ENCODE measurements around the gene TCF7L2.

The TCF7L2 gene

GRCh38 chr10:113025487-113025886 lies 75.4 kb downstream of the TCF7L2 start:
- DNase-seq = no peak

- DNase-seq = no peak
Observed at GRCh38 chr10:113026679-113027078, 76.6 kb downstream of the TCF7L2 start.

- no peak for DNase-seq
Observed at GRCh38 chr10:113027230-113027573, 77.2 kb downstream of the TCF7L2 start.

- DNase-seq = no peak
Observed at GRCh38 chr10:113027574-113028455, 77.8 kb downstream of the TCF7L2 start.

GRCh38 chr10:113028456-113029440 lies 78.7 kb downstream of the TCF7L2 start:
- no peak for DNase-seq

GRCh38 chr10:113030453-113030852 lies 80.4 kb downstream of the TCF7L2 start:
- no peak for DNase-seq

- DNase-seq = no peak
Observed at GRCh38 chr10:113031147-113031546, 81.1 kb downstream of the TCF7L2 start.

GRCh38 chr10:113033991-113034390 lies 83.9 kb downstream of the TCF7L2 start:
- DNase-seq = no peak

GRCh38 chr10:113035732-113036312 lies 85.8 kb downstream of the TCF7L2 start:
- DNase-seq = no peak

GRCh38 chr10:113036619-113037018 lies 86.6 kb downstream of the TCF7L2 start:
- no peak for DNase-seq

GRCh38 chr10:113037218-113037617 lies 87.2 kb downstream of the TCF7L2 start:
- DNase-seq = no peak

GRCh38 chr10:113038183-113038582 lies 88.1 kb downstream of the TCF7L2 start:
- no peak for DNase-seq

- DNase-seq = no peak
Observed at GRCh38 chr10:113038985-113039384, 88.9 kb downstream of the TCF7L2 start.

- no peak for DNase-seq
Observed at GRCh38 chr10:113041324-113041723, 91.3 kb downstream of the TCF7L2 start.

- DNase-seq = no peak
Observed at GRCh38 chr10:113041841-113042750, 92.0 kb downstream of the TCF7L2 start.

- DNase-seq = no peak
Observed at GRCh38 chr10:113042868-113043267, 92.8 kb downstream of the TCF7L2 start.

- DNase-seq = no peak
Observed at GRCh38 chr10:113044016-113044755, 94.1 kb downstream of the TCF7L2 start.

- DNase-seq = no peak
Observed at GRCh38 chr10:113045147-113046055, 95.4 kb downstream of the TCF7L2 start.

- no peak for DNase-seq
Observed at GRCh38 chr10:113047151-113047550, 97.1 kb downstream of the TCF7L2 start.

GRCh38 chr10:113047605-113047962 lies 97.5 kb downstream of the TCF7L2 start:
- DNase-seq = no peak
